K562 (cell line): ENCODE results near the gene FYB1. TPM values are rescaled to one million over a fixed set of nuclear protein-coding genes. Genes with fewer than 3 reads are reported as not detected.

Experiments used
- ASH1L ChIP-seq: fragments of 450-650 bp; IDR thresholded peaks from 2 replicates; pipeline ENCODE4 v1.6.1; 2018; ENCODE audit warnings: borderline replicate concordance, mild to moderate bottlenecking, low read depth; ENCODE audit not compliant: partially characterized antibody
- BRF1 ChIP-seq: IDR thresholded peaks from 3 replicates; pipeline ENCODE4 v1.6.1; 2011; ENCODE audit warnings: borderline replicate concordance, mild to moderate bottlenecking; ENCODE audit not compliant: insufficient read length; ENCODE audit errors: extremely low read depth
- HDAC2 ChIP-seq: fragments of 450-650 bp; IDR thresholded peaks from 2 replicates; pipeline ENCODE4 v1.6.1; 2016; ENCODE audit warnings: mild to moderate bottlenecking
- RBBP5 ChIP-seq: fragments of 200-600 bp; sonication (generic); IDR thresholded peaks from 2 replicates; pipeline ENCODE4 v1.6.1; 2012; ENCODE audit warnings: borderline replicate concordance, mild to moderate bottlenecking, low read length, control low read depth, inconsistent platforms; ENCODE audit not compliant: insufficient read depth, poor library complexity, severe bottlenecking
- SMAD2 ChIP-seq: fragments of 150-350 bp; IDR thresholded peaks from 2 replicates; pipeline ENCODE4 v1.6.1; 2014; ENCODE audit warnings: low read depth, mild to moderate bottlenecking, low read length
- SMAD4 ChIP-seq: fragments of 250-450 bp; sonication (Bioruptor Pico); conservative IDR thresholded peaks from 2 replicates; pipeline ENCODE4 v1.8.0; 2021; ENCODE audit warnings: inconsistent platforms, mild to moderate bottlenecking, moderate library complexity
- SRSF1 ChIP-seq: fragments of 200-400 bp; formaldehyde crosslinking; IDR thresholded peaks from 2 replicates; pipeline ENCODE4 v1.6.1; 2017; ENCODE audit warnings: mild to moderate bottlenecking, low read depth, low read length, moderate library complexity
- ZNF184 ChIP-seq: sonication (generic); formaldehyde crosslinking; IDR thresholded peaks from 2 replicates; pipeline ENCODE4 v1.5.0; 2020; ENCODE audit warnings: missing genetic modification reagents
- ZNF445 ChIP-seq: fragments of 250-450 bp; sonication (Bioruptor Pico); IDR thresholded peaks from 2 replicates; pipeline ENCODE4 v1.4.0; 2020; ENCODE audit warnings: low read depth, mild to moderate bottlenecking, moderate library complexity
- polyA plus RNA-seq, 8 experiments: library from polyadenylated mRNA; depleted of rRNA in 4 of 8; stranded (reverse) in 5 of 8; unstranded in 3 of 8; fragments of >200 nt; fragmentation: Nextera tagmentation in 2 of 8; fragmentation: Illumina TruSeq in 1 of 8; extraction: Ambion mirVana in 2 of 8; extraction: Trizol in 1 of 8; gene quantifications; 2 replicates each; pipeline versions ENCODE4 v1.2.1 to v1.2.3, GENCODE V29; 2011 to 2014; ENCODE audit warnings: inconsistent platforms in 1 of 8, missing spikeins in 1 of 8
- total RNA-seq, 7 experiments: library from RNA; depleted of rRNA in 6 of 7; stranded (reverse); fragments of >200 nt in 6 of 7; fragmentation: Illumina TruSeq in 2 of 7; extraction: Trizol in 2 of 7; gene quantifications; 2 replicates each; pipeline versions ENCODE4 v1.2.1 to v1.2.3, GENCODE V29; 2011 to 2021; ENCODE audit warnings: low replicate concordance in 1 of 7
- TF ChIP-seq, protein P1 (sequence below): fragments of 450-650 bp; IDR thresholded peaks from 2 replicates; pipeline ENCODE4 v1.6.1; 2016; ENCODE audit warnings: low read depth
- TF ChIP-seq, protein P2 (sequence below): fragments of 450-650 bp; conservative IDR thresholded peaks from 2 replicates; pipeline ENCODE4 v1.6.1; 2016; ENCODE audit warnings: missing genetic modification characterization, low read depth, mild to moderate bottlenecking, control low read depth, missing compliant biosample characterization
- TF ChIP-seq, protein P3 (sequence below): fragments of 250-450 bp; sonication (Bioruptor Pico); IDR thresholded peaks from 2 replicates; pipeline ENCODE4 v1.4.0; 2020; ENCODE audit warnings: mild to moderate bottlenecking, moderate library complexity, borderline replicate concordance

Gene FYB1
- total and polyA plus RNA-seq, 9 of the 15 experiments (the other 6 are each of a cell fraction or from before 2014, with no cell fraction given) = 4.7 to 31.5 (median 9.7) TPM

DNA sequence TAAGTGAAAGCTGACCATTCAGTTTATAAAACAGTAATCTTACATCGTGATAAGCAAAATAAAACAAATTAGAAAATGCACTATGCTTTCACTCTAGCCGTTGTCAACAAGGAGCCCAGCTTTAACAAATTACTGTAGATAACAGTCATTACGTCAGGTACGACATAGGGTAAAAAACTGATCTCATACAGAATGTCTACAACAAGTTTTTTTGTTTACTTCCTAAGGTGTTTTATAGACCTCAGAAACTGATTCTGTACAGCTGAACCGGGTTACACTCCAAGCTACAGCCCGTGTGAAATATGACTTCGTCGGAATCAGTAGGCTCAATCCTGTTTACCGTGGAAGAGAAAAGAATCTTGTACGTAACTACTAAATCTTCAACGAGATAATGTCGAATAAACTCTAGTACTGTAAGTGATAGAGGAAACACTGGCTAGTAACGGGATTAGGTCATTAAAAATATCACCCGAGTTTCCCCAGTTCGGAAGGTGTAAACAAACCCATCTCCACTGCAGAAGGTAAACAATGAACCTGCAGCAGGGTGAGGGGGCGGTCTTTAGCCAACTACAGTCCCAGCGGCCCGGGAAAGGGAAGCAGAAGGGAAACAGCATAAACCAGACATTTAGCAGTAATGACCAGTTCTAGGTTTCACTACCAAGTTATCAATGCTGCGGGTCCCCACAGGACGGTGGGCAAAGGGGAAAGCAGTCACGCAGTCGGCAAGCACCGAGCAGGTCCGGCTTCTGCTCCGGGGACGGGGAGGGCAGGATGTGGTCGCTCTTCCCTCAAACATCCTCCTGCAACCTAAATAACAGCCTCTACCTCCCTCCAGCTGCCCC, 146.2 kb downstream of the FYB1 start (continued):
- TF ChIP-seq, protein P1, sequence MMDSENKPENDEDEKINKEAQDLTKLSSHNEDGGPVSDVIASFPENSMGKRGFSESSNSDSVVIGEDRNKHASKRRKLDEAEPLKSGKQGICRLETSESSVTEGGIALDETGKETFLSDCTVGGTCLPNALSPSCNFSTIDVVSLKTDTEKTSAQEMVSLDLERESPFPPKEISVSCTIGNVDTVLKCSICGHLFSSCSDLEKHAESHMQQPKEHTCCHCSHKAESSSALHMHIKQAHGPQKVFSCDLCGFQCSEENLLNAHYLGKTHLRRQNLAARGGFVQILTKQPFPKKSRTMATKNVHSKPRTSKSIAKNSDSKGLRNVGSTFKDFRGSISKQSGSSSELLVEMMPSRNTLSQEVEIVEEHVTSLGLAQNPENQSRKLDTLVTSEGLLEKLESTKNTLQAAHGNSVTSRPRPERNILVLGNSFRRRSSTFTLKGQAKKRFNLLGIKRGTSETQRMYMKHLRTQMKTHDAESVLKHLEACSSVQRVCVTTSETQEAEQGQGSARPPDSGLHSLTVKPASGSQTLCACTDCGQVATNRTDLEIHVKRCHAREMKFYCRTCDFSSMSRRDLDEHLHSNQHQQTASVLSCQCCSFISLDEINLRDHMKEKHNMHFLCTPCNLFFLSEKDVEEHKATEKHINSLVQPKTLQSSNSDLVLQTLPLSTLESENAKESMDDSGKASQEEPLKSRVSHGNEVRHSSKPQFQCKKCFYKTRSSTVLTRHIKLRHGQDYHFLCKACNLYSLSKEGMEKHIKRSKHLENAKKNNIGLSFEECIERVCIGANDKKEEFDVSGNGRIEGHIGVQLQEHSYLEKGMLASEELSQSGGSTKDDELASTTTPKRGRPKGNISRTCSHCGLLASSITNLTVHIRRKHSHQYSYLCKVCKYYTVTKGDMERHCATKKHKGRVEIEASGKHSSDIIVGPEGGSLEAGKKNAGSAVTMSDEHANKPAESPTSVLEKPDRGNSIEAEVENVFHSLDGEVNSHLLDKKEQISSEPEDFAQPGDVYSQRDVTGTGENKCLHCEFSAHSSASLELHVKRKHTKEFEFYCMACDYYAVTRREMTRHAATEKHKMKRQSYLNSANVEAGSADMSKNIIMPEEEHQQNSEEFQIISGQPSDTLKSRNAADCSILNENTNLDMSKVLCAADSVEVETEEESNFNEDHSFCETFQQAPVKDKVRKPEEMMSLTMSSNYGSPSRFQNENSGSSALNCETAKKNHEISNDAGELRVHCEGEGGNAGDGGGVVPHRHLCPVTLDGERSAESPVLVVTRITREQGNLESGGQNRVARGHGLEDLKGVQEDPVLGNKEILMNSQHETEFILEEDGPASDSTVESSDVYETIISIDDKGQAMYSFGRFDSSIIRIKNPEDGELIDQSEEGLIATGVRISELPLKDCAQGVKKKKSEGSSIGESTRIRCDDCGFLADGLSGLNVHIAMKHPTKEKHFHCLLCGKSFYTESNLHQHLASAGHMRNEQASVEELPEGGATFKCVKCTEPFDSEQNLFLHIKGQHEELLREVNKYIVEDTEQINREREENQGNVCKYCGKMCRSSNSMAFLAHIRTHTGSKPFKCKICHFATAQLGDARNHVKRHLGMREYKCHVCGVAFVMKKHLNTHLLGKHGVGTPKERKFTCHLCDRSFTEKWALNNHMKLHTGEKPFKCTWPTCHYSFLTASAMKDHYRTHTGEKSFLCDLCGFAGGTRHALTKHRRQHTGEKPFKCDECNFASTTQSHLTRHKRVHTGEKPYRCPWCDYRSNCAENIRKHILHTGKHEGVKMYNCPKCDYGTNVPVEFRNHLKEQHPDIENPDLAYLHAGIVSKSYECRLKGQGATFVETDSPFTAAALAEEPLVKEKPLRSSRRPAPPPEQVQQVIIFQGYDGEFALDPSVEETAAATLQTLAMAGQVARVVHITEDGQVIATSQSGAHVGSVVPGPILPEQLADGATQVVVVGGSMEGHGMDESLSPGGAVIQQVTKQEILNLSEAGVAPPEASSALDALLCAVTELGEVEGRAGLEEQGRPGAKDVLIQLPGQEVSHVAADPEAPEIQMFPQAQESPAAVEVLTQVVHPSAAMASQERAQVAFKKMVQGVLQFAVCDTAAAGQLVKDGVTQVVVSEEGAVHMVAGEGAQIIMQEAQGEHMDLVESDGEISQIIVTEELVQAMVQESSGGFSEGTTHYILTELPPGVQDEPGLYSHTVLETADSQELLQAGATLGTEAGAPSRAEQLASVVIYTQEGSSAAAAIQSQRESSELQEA = no peak
- TF ChIP-seq RBBP5 (no peak), ASH1L (no peak), ZNF184 (CRISPR knock-in tag) (no peak), HDAC2 (0 out of 2 replicates have a peak, but pooled peaks have one; percentile 32), BRF1 (no peak), SMAD4 (CRISPR knock-in tag) (no peak), ZNF445 (CRISPR knock-in tag) (no peak), SMAD2 (no peak), SRSF1 (no peak)
- TF ChIP-seq, protein P2, sequence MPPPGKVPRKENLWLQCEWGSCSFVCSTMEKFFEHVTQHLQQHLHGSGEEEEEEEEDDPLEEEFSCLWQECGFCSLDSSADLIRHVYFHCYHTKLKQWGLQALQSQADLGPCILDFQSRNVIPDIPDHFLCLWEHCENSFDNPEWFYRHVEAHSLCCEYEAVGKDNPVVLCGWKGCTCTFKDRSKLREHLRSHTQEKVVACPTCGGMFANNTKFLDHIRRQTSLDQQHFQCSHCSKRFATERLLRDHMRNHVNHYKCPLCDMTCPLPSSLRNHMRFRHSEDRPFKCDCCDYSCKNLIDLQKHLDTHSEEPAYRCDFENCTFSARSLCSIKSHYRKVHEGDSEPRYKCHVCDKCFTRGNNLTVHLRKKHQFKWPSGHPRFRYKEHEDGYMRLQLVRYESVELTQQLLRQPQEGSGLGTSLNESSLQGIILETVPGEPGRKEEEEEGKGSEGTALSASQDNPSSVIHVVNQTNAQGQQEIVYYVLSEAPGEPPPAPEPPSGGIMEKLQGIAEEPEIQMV (tag) = no peak
- TF ChIP-seq, protein P3, sequence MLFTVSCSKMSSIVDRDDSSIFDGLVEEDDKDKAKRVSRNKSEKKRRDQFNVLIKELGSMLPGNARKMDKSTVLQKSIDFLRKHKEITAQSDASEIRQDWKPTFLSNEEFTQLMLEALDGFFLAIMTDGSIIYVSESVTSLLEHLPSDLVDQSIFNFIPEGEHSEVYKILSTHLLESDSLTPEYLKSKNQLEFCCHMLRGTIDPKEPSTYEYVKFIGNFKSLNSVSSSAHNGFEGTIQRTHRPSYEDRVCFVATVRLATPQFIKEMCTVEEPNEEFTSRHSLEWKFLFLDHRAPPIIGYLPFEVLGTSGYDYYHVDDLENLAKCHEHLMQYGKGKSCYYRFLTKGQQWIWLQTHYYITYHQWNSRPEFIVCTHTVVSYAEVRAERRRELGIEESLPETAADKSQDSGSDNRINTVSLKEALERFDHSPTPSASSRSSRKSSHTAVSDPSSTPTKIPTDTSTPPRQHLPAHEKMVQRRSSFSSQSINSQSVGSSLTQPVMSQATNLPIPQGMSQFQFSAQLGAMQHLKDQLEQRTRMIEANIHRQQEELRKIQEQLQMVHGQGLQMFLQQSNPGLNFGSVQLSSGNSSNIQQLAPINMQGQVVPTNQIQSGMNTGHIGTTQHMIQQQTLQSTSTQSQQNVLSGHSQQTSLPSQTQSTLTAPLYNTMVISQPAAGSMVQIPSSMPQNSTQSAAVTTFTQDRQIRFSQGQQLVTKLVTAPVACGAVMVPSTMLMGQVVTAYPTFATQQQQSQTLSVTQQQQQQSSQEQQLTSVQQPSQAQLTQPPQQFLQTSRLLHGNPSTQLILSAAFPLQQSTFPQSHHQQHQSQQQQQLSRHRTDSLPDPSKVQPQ (CRISPR knock-in tag) = no peak
